ENCODE measurements around the gene ACADS.

Gene ACADS

GRCh38 chr12:120734210-120734609 is 8.6 kb downstream of the ACADS start:
- DNase-seq = no peak

DNA sequence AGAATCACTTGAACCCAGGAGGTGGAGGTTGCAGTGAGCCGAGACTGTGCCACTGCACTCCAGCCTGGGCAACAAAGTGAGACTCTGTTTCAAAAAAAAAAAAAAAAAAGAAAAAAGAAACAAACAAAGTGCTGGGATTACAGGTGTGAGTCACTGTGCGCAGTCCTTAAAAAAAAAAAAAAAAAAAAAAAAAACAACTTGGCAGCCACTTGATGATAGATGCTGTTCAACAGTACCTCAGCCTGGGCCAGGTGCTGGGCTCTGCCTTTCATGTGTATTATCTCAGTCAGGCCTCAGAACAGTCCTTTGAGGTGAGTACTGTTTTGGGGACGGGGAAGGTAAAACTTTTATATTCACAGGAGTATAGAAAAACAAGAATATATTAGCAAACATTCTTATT is 9.6 kb downstream of the ACADS start:
- no peak for DNase-seq

DNA sequence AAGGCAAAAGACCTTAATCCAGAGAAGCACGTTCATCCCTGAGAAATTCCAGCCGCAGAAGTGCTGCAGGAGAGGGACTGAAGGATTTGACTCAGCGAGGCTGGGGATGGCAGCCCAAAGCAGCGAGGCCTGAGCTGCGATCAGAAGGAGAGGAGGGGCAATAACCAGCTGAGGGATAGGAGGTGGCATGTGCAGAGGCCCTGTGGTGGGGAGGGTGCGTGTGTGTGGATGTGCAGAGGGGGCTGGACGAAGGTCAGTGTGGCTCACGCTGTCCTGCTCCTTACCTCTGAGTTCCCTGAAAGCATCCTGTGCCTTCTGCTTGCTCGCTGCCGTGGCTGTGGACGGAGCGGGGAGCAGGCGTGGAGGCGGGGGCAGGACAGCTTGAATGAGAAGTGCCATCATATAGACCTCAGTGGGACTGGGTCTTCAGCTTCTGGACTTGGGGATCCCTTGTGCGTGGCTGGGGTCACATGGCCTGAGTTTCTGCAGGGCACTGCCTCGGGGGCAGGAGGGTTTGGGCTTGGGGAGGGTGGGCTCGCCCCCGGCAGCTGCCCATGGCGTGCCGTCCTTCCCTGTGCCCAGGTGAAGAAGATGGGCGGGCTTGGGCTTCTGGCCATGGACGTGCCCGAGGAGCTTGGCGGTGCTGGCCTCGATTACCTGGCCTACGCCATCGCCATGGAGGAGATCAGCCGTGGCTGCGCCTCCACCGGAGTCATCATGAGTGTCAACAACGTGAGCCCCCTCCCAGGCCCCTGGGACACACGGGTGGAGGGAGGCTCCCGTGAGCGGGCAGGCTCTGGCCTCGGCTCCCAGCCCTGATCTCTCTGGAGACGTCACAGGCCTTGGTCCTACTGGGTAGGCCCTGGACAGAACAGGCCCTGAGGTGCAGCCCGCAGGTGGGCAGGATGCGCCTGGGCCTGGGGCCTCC is 11.0 kb downstream of the ACADS start:
- no peak for DNase-seq

- DNase-seq = no peak
Measured at GRCh38 chr12:120737557-120738251, 12.1 kb downstream of the ACADS start.

GRCh38 chr12:120738252-120739030 is 12.8 kb downstream of the ACADS start:
- DNase-seq = no peak

- DNase-seq = no peak
Measured at GRCh38 chr12:120739031-120739762, 13.6 kb downstream of the ACADS start.

- no peak for DNase-seq
Measured at GRCh38 chr12:120739821-120740613, 14.4 kb downstream of the ACADS start.

GRCh38 chr12:120740871-120741270 is 15.2 kb downstream of the ACADS start:
- DNase-seq = no peak

DNA sequence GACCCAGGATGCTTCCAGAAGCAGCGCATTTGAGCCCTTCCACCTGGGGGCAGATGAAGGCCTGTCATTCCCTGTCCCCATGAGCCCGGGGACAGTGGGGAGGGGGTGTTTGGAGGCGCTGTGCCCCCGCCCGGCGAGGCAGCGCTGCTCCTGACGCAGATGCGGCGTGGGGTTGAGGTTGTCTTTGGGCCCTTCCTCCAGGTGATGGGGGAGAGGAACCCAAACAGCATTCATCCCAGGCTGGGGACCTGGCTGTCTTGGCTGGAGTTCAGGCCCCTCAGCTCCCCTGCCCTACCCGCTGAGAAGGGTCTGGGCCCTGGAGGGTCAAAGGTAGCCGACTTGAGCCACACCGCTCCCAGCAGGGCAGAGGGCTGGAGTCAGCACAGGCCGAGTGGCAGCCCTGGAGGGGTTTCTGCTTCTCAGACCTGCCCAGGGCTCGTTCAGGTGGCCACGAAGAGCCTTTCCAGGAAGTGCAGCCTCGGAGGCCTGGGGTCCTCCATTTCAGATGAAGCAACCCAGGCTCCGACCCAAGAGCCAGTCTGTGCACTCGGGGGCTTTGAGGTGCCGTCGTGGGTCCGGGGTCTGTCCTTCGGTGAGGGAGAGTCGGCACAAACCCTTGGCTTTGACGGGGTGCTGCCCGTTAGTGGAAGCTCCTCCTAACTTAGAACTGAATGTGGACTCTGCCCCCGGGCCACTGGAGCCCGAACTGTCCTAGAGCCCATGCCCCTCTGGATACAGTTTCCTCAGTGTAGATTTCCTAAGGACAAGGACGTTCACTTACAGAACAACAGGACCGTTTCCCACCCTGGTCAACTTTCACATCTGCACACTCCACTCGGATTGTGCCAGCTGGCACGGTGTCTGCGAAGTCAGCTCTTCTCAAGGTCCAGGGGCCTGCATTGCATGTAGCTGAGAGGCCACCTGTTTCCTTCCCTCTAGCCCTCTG is 16.1 kb downstream of the ACADS start:
- DNase-seq = no peak

- no peak for DNase-seq
Measured at GRCh38 chr12:120744922-120745493, 19.4 kb downstream of the ACADS start.

- DNase-seq = no peak
Measured at GRCh38 chr12:120748242-120748641, 22.6 kb downstream of the ACADS start.

DNA sequence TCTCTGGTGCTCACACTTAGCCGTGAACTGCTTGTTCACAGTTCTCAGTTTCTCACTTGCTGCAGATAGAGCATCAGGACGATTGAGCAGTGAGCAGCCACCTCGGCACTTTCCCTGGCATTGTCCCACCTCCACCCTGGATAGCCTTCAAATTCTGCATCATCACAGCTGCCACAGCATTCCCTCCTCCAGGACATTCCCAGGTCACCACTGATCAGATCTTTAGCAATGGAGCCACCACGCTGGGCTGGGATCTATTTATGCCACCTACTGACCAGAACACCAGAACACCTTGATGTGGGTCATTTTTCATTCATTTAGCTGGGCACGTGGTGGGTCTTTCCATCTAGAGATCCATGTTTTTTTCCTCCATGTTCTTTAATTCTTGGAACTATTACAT is 23.6 kb downstream of the ACADS start:
- DNase-seq = no peak

GRCh38 chr12:120750806-120751205 is 25.2 kb downstream of the ACADS start:
- DNase-seq = no peak

DNA sequence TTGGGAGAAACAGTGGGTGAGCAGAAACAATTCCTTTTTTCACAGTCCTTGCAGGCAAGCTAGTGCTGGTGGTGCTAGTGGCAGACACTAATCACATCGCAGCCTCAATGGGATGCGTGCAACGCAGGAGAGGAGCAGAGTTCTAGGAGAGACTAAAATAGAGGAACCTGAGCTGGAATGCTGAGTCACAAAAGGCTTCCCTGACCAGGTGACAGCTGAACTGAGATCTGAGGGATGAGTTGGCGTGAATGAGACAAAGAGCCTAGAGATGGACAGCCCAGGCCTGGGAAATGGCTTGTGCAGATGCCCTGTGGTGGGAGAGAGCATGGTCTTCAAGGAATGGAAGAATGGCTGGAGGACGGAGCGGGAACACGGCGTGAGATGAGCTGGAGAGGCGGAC is 25.8 kb downstream of the ACADS start:
- no peak for DNase-seq

DNA sequence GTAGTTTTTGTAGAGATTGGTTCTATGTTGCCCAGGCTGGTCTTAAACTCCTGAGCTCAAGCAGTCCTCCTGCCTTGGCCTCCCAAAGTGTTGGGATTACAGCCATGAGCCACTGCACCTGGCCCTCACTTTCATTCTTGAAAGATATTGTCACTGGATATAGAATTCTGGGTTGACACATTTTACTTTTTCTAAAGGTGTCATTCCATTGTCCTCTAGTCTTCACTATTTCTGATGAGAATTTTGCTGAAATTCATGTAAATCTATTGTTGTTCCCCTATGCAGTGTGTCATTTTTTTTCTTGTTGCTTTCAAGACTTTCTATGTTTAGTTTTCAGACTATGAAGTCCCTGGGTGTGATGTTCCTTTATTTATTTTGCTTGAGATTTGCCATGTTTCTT is 29.2 kb downstream of the ACADS start:
- DNase-seq = no peak

GRCh38 chr12:120755269-120755668 is 29.6 kb downstream of the ACADS start:
- no peak for DNase-seq

DNA sequence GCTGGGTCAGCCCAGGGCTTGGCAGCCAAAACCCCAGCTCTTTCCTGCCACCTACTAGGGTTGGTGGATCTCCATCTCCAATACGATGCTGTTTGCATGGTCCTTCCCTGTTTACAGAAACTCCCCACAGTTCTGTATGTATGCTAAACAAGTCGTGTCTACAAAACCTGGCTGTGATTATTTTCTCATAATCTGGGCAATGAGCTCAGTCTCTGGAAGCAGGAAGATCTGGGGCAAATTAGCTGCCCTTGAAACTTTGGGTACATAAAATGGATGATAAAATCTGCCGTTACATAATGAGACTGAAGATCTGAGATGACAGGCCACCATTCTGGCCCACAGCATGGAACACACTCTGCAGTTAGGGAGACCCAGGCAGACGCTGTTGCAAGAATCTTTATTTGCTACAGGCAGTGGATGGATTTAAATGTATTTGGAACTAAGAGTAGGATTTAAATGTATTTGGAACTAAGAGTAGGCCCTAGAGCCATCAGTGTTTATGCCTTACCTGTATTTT is 31.7 kb downstream of the ACADS start:
- DNase-seq = no peak

- DNase-seq = no peak
Measured at GRCh38 chr12:120757949-120758348, 32.3 kb downstream of the ACADS start.

DNA sequence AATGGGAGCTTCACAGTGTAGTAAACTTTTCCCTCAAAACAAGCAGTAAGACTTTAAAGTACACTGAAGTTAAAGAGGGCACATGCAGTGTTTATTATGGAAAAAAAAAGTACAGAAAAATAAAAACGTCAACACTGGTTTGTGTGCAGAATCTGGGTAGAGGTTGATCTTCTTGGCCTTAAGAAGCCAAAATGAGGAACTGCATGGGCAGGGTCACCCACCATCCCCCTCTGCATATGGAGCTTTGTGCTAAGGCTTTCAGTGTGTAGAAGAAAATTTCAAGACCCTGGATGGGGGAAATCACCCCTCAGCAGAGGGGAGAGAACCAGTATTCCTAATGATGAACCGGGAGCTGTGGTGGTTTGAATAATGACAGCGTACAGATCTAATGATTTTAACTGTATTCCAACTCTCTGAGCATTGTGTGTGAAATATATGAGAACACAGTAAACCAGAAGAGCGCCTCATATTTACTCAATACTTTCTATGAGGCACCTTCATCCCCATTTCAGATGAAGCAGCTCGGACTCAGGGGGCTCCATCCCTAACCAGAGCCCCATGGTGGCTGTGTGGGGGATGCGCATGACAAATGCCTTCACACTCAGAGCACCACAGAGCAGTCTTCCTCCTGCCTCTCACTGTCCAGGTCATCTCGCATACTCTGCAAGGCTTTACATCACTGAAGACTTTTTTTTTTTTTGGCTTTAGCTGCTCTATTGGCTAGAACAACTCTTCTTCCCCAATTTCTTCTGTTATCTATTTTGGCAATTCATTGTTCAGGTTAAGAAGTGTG is 33.4 kb downstream of the ACADS start:
- no peak for DNase-seq

Data from COR-L47 (cell line).